Right forelimb (tissue), 1 donor: ENCODE measurements around the gene TFAP2E.

Source experiments
- DNase-seq: peaks from one replicate; pipeline ENCODE4 v3.0.0-alpha.2; 2018

TFAP2E gene

GRCh38 chr1:35557611-35558373 is 15.3 kb upstream of the TFAP2E start, which contains the start of gene NCDN:
Gene NCDN, plus strand, starts transcription at chr1:35557799. Its CDS starts 392 bp downstream, at chr1:35558191.
- peak; percentile 99 for DNase-seq

GRCh38 chr1:35558374-35559316 is 14.5 kb upstream of the TFAP2E start:
- peak; percentile 57 for DNase-seq

GRCh38 chr1:35559317-35559944 is 13.7 kb upstream of the TFAP2E start:
- DNase-seq = peak; percentile 43

DNA sequence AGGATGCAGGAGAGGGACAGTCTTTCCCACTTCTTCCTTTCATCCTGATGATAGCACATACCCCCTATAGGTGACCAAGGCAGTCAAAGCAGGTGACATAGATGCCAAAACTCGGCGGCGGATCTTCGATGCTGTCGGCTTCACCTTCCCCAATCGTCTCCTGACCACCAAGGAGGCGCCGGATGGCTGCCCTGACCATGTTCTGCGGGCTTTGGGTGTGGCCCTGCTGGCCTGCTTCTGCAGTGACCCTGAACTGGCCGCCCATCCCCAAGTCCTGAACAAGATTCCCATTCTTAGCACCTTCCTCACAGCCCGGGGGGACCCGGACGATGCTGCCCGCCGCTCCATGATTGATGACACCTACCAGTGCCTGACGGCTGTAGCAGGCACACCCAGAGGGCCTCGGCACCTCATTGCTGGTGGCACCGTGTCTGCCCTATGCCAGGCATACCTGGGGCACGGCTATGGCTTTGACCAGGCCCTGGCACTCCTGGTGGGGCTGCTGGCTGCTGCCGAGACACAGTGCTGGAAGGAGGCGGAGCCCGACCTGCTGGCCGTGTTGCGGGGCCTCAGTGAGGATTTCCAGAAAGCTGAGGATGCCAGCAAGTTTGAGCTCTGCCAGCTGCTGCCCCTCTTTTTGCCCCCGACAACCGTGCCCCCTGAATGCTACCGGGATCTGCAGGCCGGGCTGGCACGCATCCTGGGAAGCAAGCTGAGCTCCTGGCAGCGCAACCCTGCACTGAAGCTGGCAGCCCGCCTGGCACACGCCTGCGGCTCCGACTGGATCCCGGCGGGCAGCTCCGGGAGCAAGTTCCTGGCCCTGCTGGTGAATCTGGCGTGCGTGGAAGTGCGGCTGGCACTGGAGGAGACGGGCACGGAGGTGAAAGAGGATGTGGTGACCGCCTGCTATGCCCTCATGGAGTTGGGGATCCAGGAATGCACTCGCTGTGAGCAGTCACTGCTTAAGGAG is 12.6 kb upstream of the TFAP2E start:
- DNase-seq = no peak

DNA sequence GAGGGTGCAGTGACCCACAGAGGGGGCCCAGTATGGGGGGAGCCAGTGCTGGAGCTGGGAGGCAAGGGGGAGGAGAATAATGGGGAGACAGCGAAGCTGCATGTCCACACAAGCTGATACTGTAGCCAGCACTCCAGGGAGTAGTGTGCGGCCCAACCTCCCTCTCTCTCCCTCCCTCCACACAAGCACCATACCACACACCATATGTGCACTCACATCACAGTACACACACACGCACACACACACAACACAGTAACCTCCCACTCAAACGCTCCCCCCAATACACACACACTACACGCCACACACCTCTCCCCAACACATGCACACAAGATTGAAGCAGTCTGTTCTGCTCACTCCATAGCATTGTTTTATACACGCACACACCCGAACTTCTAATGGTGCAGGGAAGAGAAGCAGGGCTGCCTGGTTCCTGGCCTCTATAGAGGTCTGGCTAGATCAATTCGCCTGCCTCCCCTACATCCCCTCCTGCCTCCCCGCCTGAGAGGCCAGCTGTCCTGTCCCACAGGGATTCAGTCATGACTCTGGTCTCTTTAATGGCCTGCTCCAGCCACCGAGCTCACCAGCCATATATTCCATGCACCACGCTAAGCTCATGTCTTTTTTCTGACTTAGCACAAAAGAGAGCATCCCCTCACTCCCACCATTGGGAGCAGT is 11.7 kb upstream of the TFAP2E start:
- no peak for DNase-seq

GRCh38 chr1:35561972-35562680 is 11.0 kb upstream of the TFAP2E start:
- no peak for DNase-seq

GRCh38 chr1:35563166-35563565 is 9.9 kb upstream of the TFAP2E start:
- no peak for DNase-seq

GRCh38 chr1:35564037-35564883 is 8.9 kb upstream of the TFAP2E start:
- DNase-seq = no peak

- no peak for DNase-seq
Observed at GRCh38 chr1:35564884-35565741, 8.0 kb upstream of the TFAP2E start.

DNA sequence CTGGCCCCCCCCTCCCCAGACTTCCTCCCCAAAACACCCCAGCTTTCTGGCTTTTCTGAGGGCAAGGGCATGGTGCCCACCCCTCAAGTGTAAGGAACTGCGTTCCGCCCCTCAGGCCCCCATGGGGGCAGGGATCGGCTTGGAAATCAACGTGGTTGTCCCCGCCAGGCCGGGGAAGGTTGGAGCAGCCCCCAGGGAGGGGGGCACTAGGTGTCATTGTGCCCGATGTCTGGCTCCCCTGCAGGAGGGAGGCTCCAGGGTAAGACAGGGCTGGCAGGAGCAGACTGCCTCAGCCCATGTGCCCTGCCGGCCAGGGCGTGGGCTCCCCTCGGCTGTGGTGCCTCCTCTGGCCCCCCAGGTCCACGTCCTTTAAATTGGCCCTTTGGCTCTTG is 7.4 kb upstream of the TFAP2E start:
- DNase-seq = no peak

- DNase-seq = no peak
Observed at GRCh38 chr1:35567947-35568558, 5.1 kb upstream of the TFAP2E start.

GRCh38 chr1:35568975-35569395 is 4.1 kb upstream of the TFAP2E start:
- DNase-seq = peak; percentile 85

DNA sequence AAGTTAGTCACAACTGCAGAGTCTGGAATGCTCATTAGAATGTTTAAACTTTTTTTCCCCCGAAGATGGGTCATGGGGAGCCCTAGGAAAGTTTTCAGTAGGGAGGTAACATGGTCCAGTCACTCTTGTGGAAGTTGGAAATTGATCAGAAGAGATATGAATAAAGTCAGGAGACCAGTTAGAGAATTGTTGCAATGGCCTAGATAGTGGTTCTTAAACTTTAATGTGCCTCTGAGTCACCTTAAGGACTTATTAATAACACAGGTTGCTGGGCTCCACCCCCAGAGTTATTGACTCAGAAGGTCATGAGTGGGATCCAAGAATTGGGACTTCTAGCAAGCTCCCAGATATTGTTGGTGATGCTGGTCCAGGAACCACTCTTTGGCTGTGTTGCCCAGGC is 3.2 kb upstream of the TFAP2E start:
- DNase-seq = no peak

- no peak for DNase-seq
Observed at GRCh38 chr1:35570589-35571137, 2.5 kb upstream of the TFAP2E start.

DNA sequence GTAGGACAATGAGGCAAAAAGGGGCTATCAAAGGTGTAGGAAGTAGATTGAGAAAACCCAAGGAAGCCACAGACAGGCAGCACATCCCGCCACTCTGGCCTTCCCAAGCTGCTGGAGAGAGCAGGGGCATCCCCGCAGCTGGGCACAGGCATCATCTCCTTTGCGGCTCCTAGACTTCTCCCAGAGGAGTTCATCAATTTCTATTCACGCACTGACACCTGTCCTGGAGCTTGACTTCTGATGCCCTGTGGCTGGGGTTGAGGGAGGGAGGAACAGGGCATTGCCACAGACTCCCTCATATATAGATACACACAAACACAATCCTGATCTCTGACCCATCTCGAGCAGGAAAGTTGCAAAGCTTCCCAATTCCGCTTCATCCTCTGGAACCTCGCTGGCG is 1.9 kb upstream of the TFAP2E start:
- DNase-seq = no peak

GRCh38 chr1:35572296-35572695 is 818 bp upstream of the TFAP2E start:
- DNase-seq = no peak

GRCh38 chr1:35574125-35574654 is 1.1 kb downstream of the TFAP2E start:
- no peak for DNase-seq
